IMR-90 (cell line): ENCODE results near the gene NUP54. TPM values are rescaled to one million over a fixed set of nuclear protein-coding genes. Genes with fewer than 3 reads are reported as not detected.

ENCODE experiments used
- ATAC-seq: fragments of 200-7000 bp; cut with Tn5 transposase; 2 replicates; pipeline ENCODE4 v1.9.1; 2020; ENCODE audit warnings: low read depth, mild to moderate bottlenecking, moderate library complexity
- BruUV-seq: library from RNA; stranded (reverse); fragments of 400-500 nt; replicated peaks from 2 replicates; lab custom pipeline; 2021; lab: Mats Ljungman, UMichigan
- CTCF ChIA-PET: fragments of 300-600 bp; formaldehyde crosslinking; extraction: SDS; loops from one replicate; lab custom pipeline; 2021; ENCODE audit warnings: antibody characterized with exemption; lab: Yijun Ruan, JAX
- POLR2A ChIA-PET: fragments of 300-600 bp; sonication (Branson Sonifier 250); formaldehyde crosslinking; loops from one replicate; lab custom pipeline; 2022; ENCODE audit warnings: antibody characterized with exemption; ENCODE audit not compliant: unreplicated experiment; lab: Charles Lee
- DNase-seq: peaks from one replicate; pipeline ENCODE4 v3.0.0; 2013
- H2AFZ ChIP-seq: replicated peaks from 2 replicates; pipeline ENCODE3; 2013; ENCODE audit warnings: low read length, mild to moderate bottlenecking; ENCODE audit not compliant: poor library complexity
- H2AK5ac ChIP-seq: 2 replicates; pipeline ENCODE4 v1.6.1; 2013; ENCODE audit warnings: low read depth, low read length, inconsistent platforms
- H2AK9ac ChIP-seq: replicated peaks from 2 replicates; pipeline ENCODE3; 2013; ENCODE audit warnings: mild to moderate bottlenecking, low read depth, low read length, moderate library complexity; ENCODE audit not compliant: poor library complexity
- H2BK120ac ChIP-seq: 2 replicates; pipeline ENCODE4 v1.6.1; 2013; ENCODE audit warnings: low read depth, low read length, inconsistent platforms
- H2BK15ac ChIP-seq: 3 replicates; pipeline ENCODE4 v1.6.1; 2013; ENCODE audit warnings: low read depth, low read length, inconsistent platforms
- H2BK20ac ChIP-seq: 2 replicates; pipeline ENCODE4 v1.6.1; 2013; ENCODE audit warnings: low read depth, mild to moderate bottlenecking, inconsistent platforms, low read length, moderate library complexity
- H2BK5ac ChIP-seq: 2 replicates; pipeline ENCODE4 v1.6.1; 2013; ENCODE audit warnings: mild to moderate bottlenecking, low read depth, low read length, inconsistent platforms; ENCODE audit not compliant: poor library complexity, severe bottlenecking
- H3K14ac ChIP-seq: replicated peaks from 2 replicates; pipeline ENCODE4 v1.6.1; 2013; ENCODE audit warnings: low read depth, low read length, inconsistent platforms
- H3K18ac ChIP-seq: 2 replicates; pipeline ENCODE4 v1.6.1; 2013; ENCODE audit warnings: low read depth, low read length, control low read depth
- H3K23ac ChIP-seq: 2 replicates; pipeline ENCODE4 v1.6.1; 2013; ENCODE audit warnings: low read depth, low read length, inconsistent platforms
- H3K27ac ChIP-seq: 2 replicates; pipeline ENCODE4 v1.5.1; 2013; ENCODE audit warnings: mild to moderate bottlenecking, control low read depth, low read length; ENCODE audit not compliant: insufficient read depth
- H3K27me3 ChIP-seq: 2 replicates; pipeline ENCODE4 v1.6.1; 2013; ENCODE audit warnings: low read length; ENCODE audit not compliant: control insufficient read depth, insufficient read depth
- H3K36me3 ChIP-seq: 2 replicates; pipeline ENCODE4 v1.6.1; 2013; ENCODE audit warnings: low read length, mixed read lengths; ENCODE audit not compliant: control insufficient read depth, insufficient read depth
- H3K4ac ChIP-seq: 2 replicates; pipeline ENCODE4 v1.6.1; 2013; ENCODE audit warnings: low read depth, low read length, inconsistent platforms
- H3K4me1 ChIP-seq: 2 replicates; pipeline ENCODE4 v1.6.1; 2013; ENCODE audit warnings: low read length, mixed read lengths; ENCODE audit not compliant: control insufficient read depth, insufficient read depth
- H3K4me2 ChIP-seq: 2 replicates; pipeline ENCODE4 v1.6.1; 2013; ENCODE audit warnings: low read depth, mild to moderate bottlenecking, control low read depth, low read length, moderate library complexity
- H3K4me3 ChIP-seq: 2 replicates; pipeline ENCODE4 v1.5.1; 2013; ENCODE audit warnings: low read depth, mild to moderate bottlenecking, control low read depth, low read length, moderate library complexity; ENCODE audit not compliant: insufficient read depth
- H3K56ac ChIP-seq: 2 replicates; pipeline ENCODE4 v1.6.1; 2013; ENCODE audit warnings: low read length, inconsistent platforms; ENCODE audit not compliant: insufficient read depth; ENCODE audit errors: extremely low read depth
- H3K79me1 ChIP-seq, 2 experiments: 2 replicates each; pipeline ENCODE4 v1.6.1; 2013; ENCODE audit warnings: low read length in 2 of 2, inconsistent platforms in 1 of 2, low read depth in 1 of 2
- H3K9ac ChIP-seq: 2 replicates; pipeline ENCODE4 v1.6.1; 2013; ENCODE audit warnings: low read depth, low read length, control low read depth
- H3K9me1 ChIP-seq: 2 replicates; pipeline ENCODE4 v1.6.1; 2013; ENCODE audit warnings: low read length, inconsistent platforms; ENCODE audit not compliant: insufficient read depth
- H3K9me3 ChIP-seq: 2 replicates; pipeline ENCODE4 v1.6.1; 2013; ENCODE audit warnings: low read length; ENCODE audit not compliant: control insufficient read depth, insufficient read depth
- H4K20me1 ChIP-seq: 2 replicates; pipeline ENCODE4 v1.6.1; 2013; ENCODE audit warnings: low read length, inconsistent platforms; ENCODE audit not compliant: insufficient read depth
- H4K5ac ChIP-seq: 2 replicates; pipeline ENCODE4 v1.6.1; 2013; ENCODE audit warnings: mild to moderate bottlenecking, low read depth, low read length, control low read depth
- H4K8ac ChIP-seq, 2 experiments: 2 replicates each; pipeline ENCODE4 v1.6.1; 2013; ENCODE audit warnings: low read depth in 2 of 2, low read length in 2 of 2, control low read depth in 1 of 2, inconsistent platforms in 1 of 2
- H4K91ac ChIP-seq: 2 replicates; pipeline ENCODE4 v1.6.1; 2013; ENCODE audit warnings: low read depth, low read length, inconsistent platforms; ENCODE audit not compliant: insufficient read depth
- CEBPB ChIP-seq: IDR thresholded peaks from 2 replicates; pipeline ENCODE4 v1.6.1; 2012; ENCODE audit warnings: low read depth, low read length, improper control_type of control experiment
- FOS ChIP-seq: fragments of 150-350 bp; IDR thresholded peaks from 2 replicates; pipeline ENCODE4 v1.6.1; 2016; ENCODE audit warnings: low read depth, low read length
- MAFK ChIP-seq: IDR thresholded peaks from 2 replicates; pipeline ENCODE4 v1.6.1; 2012; ENCODE audit warnings: low read depth, low read length, improper control_type of control experiment
- MXI1 ChIP-seq: IDR thresholded peaks from 2 replicates; pipeline ENCODE4 v1.6.1; 2012; ENCODE audit warnings: low read depth, mild to moderate bottlenecking, low read length, moderate library complexity, borderline replicate concordance
- RAD21 ChIP-seq: IDR thresholded peaks from 2 replicates; pipeline ENCODE4 v1.6.1; 2012; ENCODE audit warnings: low read length, improper control_type of control experiment
- RCOR1 ChIP-seq: IDR thresholded peaks from 2 replicates; pipeline ENCODE4 v1.6.1; 2012; ENCODE audit warnings: mild to moderate bottlenecking, low read length, improper control_type of control experiment; ENCODE audit not compliant: insufficient replicate concordance
- RFX5 ChIP-seq: IDR thresholded peaks from 2 replicates; pipeline ENCODE4 v1.8.0; 2012; ENCODE audit warnings: low read depth, mild to moderate bottlenecking, low read length, moderate library complexity
- SMC3 ChIP-seq: fragments of 150-350 bp; IDR thresholded peaks from 2 replicates; pipeline ENCODE4 v1.6.1; 2016; ENCODE audit warnings: low read depth, mild to moderate bottlenecking, antibody characterized with exemption, low read length, moderate library complexity
- WGBS, 2 experiments: methylation state at CpG; one replicate each; pipeline versions ENCODE4 v1.1.5 to v1.1.7; 2013; ENCODE audit warnings: missing lambda C conversion rate in 2 of 2; ENCODE audit not compliant: insufficient read length in 1 of 2; ENCODE audit errors: extremely low coverage in 2 of 2; 5-methylcytosine and 5-hydroxymethylcytosine counted together
- dilution Hi-C: fragments of 300-500 bp; cut with HindIII; formaldehyde crosslinking; loops from one replicate; pipeline ENCODE4 v1.14.3; 2018; ENCODE audit warnings: low sequenced_read_pairs; ENCODE audit not compliant: unreplicated experiment
- in situ Hi-C: fragments of 300-500 bp; cut with MboI; formaldehyde crosslinking; loops from 3 replicates; pipeline ENCODE4 v1.14.3; 2019; ENCODE audit warnings: low sequenced_read_pairs, inconsistent platforms, mixed read lengths
- intact Hi-C: fragments of 100-400 bp; cut with micrococcal nuclease; formaldehyde crosslinking; loops from 2 replicates; pipeline ENCODE4 v1.10.0; 2022
- polyA plus RNA-seq, 3 experiments: library from polyadenylated mRNA; depleted of rRNA; stranded (reverse); fragments of >200 nt; gene quantifications; 2 replicates each; pipeline ENCODE4 v1.2.3, GENCODE V29; 2012; ENCODE audit warnings: low replicate concordance in 1 of 3
- total RNA-seq: library from RNA; depleted of rRNA; stranded (reverse); fragments of >200 nt; gene quantifications from 2 replicates; pipeline ENCODE4 v1.2.3, GENCODE V29; 2012
- TF ChIP-seq, protein P1 (sequence below): conservative IDR thresholded peaks from 2 replicates; pipeline ENCODE4 v1.5.1; 2012; ENCODE audit warnings: mild to moderate bottlenecking, low read depth, low read length, improper control_type of control experiment
- TF ChIP-seq, protein P2 (sequence below): fragments of 150-350 bp; IDR thresholded peaks from 2 replicates; pipeline ENCODE4 v1.6.1; 2016; ENCODE audit warnings: low read depth, mild to moderate bottlenecking, low read length, moderate library complexity, borderline replicate concordance
- TF ChIP-seq, protein P3 (sequence below): fragments of 150-350 bp; IDR thresholded peaks from 2 replicates; pipeline ENCODE4 v1.6.1; 2017; ENCODE audit warnings: mild to moderate bottlenecking, antibody characterized with exemption, low read length, low read depth

Gene NUP54
- total and polyA plus RNA-seq, 2 of the 4 experiments (the other 2 are of a cell fraction) = 24.6 to 44.4 TPM

DNA sequence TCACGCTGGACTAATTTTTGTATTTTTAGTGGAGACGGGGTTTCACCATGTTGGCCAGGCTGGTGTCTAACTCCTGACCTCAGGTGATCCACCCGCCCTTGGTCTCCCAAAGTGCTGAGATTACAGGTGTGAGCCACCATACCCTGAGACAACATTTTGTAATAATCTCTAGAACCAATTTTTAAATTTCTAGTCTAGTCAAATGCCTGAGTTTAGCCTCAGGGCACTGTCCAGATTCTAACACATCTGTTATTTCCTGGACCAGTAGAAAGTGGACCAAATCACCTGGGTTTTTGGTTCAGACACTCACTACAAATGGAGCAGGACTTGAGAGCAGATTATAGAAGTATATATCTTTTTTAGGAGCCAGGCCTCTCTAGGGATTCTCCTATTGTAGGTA lies 52.1 kb downstream of the NUP54 start:
- Histone ChIP-seq H3K9ac (no peak overlapping the region), H3K18ac (no peak overlapping the region), H3K4me2 (no peak overlapping the region), H3K56ac (no peak overlapping the region), H3K9me3 (no peaks in the 10 kb centered on the region), H3K4ac (no peak overlapping the region), H3K4me3 (no peak overlapping the region), H2AK9ac (no peak overlapping the region), H2AK5ac (no peak overlapping the region), H3K27ac (no peak overlapping the region), H3K9me1 (0 out of 2 replicates have a peak, but pooled peaks cover 2% of the 10 kb centered on the region), H3K36me3 (no peaks in the 10 kb centered on the region), H4K20me1 (no peaks in the 10 kb centered on the region), H4K91ac (no peak overlapping the region), H4K5ac (no peak overlapping the region), H2BK20ac (no peak overlapping the region), H3K23ac (no peak overlapping the region), H3K79me1 (no peaks in the 10 kb centered on the region), H3K14ac (no peak overlapping the region), H2BK15ac (no peak overlapping the region), H3K27me3 (peaks cover 10% of the 10 kb centered on the region), H4K8ac (no peak overlapping the region), H2BK5ac (no peak overlapping the region), H2BK120ac (no peak overlapping the region), H3K4me1 (no peaks in the 10 kb centered on the region), H2AFZ (no peak overlapping the region)
- ATAC-seq (no peak), DNase-seq (no peak)
- intact Hi-C loops (no loop called here), in situ Hi-C loops (no loop called here), dilution Hi-C loops (no loop called here)
- no TSS peak for BruUV-seq
- WGBS, 2 experiments = 100% methylated on average over 1 of the region's 3 CpGs; no CpG with 5 or more reads in 1 of the 2 experiments
- ChIA-PET POLR2A (no interaction called here), CTCF (no interaction called here)
- TF ChIP-seq RCOR1 (no peak), FOS (no peak), RAD21 (no peak), MAFK (no peak), SMC3 (no peak), RFX5 (no peak), CEBPB (no peak), MXI1 (no peak)
- TF ChIP-seq, protein P1, sequence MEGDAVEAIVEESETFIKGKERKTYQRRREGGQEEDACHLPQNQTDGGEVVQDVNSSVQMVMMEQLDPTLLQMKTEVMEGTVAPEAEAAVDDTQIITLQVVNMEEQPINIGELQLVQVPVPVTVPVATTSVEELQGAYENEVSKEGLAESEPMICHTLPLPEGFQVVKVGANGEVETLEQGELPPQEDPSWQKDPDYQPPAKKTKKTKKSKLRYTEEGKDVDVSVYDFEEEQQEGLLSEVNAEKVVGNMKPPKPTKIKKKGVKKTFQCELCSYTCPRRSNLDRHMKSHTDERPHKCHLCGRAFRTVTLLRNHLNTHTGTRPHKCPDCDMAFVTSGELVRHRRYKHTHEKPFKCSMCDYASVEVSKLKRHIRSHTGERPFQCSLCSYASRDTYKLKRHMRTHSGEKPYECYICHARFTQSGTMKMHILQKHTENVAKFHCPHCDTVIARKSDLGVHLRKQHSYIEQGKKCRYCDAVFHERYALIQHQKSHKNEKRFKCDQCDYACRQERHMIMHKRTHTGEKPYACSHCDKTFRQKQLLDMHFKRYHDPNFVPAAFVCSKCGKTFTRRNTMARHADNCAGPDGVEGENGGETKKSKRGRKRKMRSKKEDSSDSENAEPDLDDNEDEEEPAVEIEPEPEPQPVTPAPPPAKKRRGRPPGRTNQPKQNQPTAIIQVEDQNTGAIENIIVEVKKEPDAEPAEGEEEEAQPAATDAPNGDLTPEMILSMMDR = no peak
- TF ChIP-seq, protein P2, sequence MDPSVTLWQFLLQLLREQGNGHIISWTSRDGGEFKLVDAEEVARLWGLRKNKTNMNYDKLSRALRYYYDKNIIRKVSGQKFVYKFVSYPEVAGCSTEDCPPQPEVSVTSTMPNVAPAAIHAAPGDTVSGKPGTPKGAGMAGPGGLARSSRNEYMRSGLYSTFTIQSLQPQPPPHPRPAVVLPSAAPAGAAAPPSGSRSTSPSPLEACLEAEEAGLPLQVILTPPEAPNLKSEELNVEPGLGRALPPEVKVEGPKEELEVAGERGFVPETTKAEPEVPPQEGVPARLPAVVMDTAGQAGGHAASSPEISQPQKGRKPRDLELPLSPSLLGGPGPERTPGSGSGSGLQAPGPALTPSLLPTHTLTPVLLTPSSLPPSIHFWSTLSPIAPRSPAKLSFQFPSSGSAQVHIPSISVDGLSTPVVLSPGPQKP = no peak
- TF ChIP-seq, protein P3, sequence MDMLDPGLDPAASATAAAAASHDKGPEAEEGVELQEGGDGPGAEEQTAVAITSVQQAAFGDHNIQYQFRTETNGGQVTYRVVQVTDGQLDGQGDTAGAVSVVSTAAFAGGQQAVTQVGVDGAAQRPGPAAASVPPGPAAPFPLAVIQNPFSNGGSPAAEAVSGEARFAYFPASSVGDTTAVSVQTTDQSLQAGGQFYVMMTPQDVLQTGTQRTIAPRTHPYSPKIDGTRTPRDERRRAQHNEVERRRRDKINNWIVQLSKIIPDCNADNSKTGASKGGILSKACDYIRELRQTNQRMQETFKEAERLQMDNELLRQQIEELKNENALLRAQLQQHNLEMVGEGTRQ = no peak
